HG03175 (cell line): ENCODE measurements around the gene IFIT2.
"Not testable (repeated sequence)": the region's sequence is repeated elsewhere in the genome, so short reads cannot be mapped to it uniquely, and the experiment has no call there.

Experiments used
- ATAC-seq: cut with Tn5 transposase; IDR thresholded peaks from one replicate; pipeline ENCODE4 v1.9.1; 2021; ENCODE audit warnings: mild to moderate bottlenecking, moderate library complexity; ENCODE audit not compliant: unreplicated experiment

IFIT2 gene, protein sequence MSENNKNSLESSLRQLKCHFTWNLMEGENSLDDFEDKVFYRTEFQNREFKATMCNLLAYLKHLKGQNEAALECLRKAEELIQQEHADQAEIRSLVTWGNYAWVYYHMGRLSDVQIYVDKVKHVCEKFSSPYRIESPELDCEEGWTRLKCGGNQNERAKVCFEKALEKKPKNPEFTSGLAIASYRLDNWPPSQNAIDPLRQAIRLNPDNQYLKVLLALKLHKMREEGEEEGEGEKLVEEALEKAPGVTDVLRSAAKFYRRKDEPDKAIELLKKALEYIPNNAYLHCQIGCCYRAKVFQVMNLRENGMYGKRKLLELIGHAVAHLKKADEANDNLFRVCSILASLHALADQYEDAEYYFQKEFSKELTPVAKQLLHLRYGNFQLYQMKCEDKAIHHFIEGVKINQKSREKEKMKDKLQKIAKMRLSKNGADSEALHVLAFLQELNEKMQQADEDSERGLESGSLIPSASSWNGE

DNA sequence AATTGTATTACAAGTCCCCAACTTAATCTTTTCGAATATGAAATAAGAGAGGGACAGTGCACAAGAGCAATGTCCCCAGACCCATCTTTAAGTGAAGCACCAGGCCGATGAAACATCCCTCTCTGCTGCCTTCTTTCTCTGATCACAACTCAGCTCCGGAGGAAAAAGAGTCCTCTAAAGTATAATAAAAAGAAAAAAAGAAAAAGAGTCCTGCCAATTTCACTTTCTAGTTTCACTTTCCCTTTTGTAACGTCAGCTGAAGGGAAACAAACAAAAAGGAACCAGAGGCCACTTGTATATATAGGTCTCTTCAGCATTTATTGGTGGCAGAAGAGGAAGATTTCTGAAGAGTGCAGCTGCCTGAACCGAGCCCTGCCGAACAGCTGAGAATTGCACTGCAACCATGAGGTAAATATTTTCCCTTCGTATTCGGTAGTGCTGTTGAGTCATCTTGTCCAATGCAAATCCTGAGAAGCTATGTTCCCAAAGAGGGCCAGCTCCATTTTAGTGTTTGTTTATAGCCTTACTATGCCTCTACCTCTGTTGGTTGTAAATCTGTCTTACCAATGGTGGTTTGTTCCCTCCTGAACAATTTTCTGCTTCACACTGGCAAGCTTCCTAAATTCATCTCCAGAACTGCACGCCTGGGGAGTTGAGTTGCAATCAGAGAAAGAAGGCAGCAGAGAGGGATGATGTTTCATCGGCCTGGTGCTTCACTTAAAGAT lies at the start of gene IFIT2:
IFIT2 (plus strand) TSS at position 326 of the 725 bp plus-strand sequence; CDS start at position 404, 78 bp downstream.
- ATAC-seq = peak; percentile 82

- ATAC-seq = no peak
Observed at GRCh38 chr10:89252225-89252585, 49.6 kb upstream of the IFIT2 start.

DNA sequence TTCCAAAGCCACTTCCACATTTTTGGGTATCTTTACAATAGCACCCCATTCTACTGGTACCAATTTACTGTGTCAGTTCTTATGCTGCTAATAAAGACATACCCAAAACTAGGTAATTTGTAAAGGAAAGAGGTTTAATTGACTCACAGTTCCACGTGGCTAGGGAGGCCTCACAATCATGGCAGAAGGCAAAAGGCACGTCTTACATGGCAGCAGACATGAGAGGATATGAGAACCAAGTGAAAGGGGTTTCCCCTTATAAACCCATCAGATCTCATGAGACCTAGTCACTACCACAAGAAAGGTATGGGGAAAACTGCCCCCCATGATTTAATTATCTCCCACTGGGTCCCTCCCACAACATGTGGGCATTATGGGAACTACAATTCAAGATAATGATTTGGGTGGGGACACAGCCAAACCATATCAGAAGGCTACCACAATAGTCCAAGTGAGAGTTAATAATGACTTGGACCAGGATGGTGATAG lies 46.7 kb upstream of the IFIT2 start:
- ATAC-seq = not testable (repeated sequence)

- no peak for ATAC-seq
Observed at GRCh38 chr10:89255793-89256192, 46.1 kb upstream of the IFIT2 start.

DNA sequence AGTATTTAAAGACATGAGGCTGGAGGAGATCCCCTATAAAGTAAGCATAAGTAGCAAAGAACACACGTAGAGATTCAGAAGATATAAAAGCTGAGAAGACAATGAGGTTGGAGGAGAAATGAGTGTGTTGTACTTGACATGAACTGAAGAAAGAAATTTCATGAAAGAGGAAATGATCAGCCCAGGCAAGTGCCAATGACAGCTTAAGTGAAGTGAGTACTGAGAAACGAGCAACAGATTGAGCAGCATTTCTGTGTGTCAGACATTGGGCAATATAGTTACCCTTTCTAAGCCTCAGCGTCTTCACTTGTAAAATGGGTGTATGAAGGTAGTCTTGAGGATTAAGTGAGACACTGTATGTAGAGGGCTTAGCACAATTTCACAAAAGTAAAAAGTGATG lies 45.5 kb upstream of the IFIT2 start:
- ATAC-seq = no peak

- ATAC-seq = no peak
Observed at GRCh38 chr10:89256962-89257361, 44.9 kb upstream of the IFIT2 start.

DNA sequence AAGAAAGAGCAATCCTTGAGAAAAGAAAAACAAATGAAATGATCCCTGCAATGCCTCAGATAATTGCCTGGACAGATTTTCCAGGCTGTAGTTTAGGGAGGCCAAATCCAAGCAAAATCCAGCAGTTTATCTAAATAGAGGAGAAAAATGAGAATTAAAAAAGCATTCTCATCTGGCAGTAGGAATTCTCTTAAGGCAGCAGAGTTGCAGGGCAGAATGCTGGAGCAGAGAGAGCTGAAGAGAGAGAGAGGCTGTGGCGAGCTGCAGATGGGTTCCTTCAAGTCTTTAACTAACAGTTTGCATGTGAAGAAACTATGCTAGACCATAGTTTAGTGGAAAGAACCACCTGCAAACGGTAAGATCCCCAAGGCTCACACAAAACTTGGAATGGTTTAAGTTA lies 44.3 kb upstream of the IFIT2 start:
- ATAC-seq = no peak

GRCh38 chr10:89258881-89259280 lies 43.0 kb upstream of the IFIT2 start:
- no peak for ATAC-seq

DNA sequence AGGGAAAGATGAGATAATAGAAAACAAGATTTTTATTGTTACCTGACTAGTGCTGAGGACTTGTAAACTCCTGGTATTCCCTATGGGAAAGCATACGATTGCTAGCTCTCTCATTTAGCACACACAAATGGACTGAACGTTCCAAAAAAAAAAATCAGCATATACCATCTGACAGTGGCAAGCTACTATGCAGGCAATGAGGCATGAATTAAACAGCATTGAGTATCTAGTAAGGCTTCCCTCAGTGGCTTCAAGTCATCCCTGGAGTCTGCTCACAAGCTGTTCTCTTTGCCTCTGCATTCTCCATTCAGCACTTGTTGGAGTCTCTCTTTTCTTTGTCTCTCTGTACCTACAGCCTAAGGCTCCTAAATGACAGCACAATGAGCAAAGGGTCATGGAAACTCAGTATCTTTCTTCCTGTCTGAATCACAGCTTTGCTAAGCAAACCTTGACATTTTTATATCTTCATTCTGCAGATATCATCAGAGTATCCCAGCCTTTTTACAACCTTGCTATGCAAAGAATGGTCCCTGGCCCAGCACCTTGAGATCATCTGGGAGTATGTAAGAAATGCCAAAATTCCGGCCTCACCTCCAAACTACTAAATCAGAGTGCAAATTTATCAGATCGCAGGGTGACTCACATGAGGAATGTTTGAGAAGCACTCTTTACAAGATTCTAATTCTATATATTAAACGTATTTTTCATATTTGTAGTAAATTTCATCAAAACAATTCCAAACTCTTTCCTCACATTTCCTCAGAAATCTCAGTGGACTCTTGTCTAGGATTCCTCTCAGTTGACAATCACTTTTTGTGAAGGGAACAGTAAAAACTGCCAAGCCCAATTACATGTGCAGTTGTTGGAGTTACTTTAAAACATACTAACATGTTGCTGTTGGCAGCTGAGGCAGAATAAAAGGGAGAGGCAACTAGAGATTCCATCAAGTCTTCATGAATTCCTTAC lies 39.5 kb upstream of the IFIT2 start:
- ATAC-seq = no peak

- no peak for ATAC-seq
Observed at GRCh38 chr10:89263091-89263490, 38.8 kb upstream of the IFIT2 start.

- no peak for ATAC-seq
Observed at GRCh38 chr10:89263531-89263930, 38.3 kb upstream of the IFIT2 start.

DNA sequence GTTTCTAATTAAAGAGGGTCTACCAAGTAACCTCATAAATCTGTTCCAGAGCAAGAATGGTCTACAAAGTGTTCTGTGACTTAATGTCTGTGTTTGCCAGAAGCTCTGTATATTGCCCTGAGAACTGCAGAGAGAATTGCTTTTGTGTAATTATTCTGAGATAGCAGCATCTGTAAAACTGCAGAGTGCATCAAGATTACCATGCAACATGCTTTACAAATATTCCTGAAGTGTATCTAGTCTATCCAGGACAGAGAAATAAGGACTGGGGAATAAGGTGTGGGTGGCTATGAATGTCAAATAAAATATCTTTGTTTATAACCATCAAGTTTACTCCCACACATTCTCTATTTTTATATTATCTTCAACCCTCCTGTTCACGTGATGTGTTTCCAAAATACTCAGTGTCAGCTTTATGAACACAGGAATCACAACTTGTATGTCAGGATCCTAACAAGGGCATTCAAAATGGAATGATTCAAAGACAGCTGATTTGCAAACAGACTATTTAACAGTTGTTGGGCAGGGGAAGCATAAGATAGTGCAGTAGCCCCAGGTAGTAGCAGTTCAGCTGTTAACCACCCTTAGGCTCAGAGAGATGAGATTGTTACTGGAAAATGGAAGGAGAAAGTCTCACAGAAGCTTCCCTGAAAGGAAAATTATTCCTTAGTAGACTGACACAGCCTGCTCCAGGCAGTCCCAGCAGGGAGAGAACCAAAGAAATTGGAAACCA lies 35.0 kb upstream of the IFIT2 start:
- no peak for ATAC-seq

- ATAC-seq = no peak
Observed at GRCh38 chr10:89269433-89270152, 32.3 kb upstream of the IFIT2 start.

- no peak for ATAC-seq
Observed at GRCh38 chr10:89270153-89270483, 31.7 kb upstream of the IFIT2 start.

DNA sequence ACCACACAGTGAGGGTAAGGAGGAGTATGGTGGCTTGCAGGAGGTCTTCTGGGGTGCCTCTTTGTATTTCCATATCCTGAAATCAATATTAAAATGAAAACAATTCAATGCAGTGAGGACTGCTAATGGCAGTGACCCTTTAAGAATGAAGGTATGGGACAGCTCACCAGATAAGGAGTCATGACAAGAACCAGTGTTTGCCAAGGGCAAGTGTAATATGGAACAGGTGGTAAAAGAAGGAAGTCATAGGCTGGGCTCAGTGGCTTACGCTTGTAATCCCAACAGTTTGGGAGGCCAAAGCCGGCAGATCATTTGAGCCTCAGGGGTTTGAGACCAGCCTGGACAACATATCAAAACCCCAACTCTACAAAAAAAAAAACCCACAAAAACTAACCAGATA lies 30.3 kb upstream of the IFIT2 start:
- no peak for ATAC-seq

GRCh38 chr10:89273680-89274079 lies 28.2 kb upstream of the IFIT2 start:
- ATAC-seq = no peak

- no peak for ATAC-seq
Observed at GRCh38 chr10:89274928-89275327, 26.9 kb upstream of the IFIT2 start.

GRCh38 chr10:89275383-89275782 lies 26.5 kb upstream of the IFIT2 start:
- no peak for ATAC-seq

- ATAC-seq = no peak
Observed at GRCh38 chr10:89278034-89278535, 23.8 kb upstream of the IFIT2 start.
